Osteocyte (in vitro differentiated cells): ENCODE data around the gene TNFSF9. TPM values are rescaled to one million over a fixed set of nuclear protein-coding genes. Genes with fewer than 3 reads are reported as not detected.

Experiments
- DNase-seq: peaks from one replicate; pipeline ENCODE4 v3.0.0; 2021; ENCODE audit warnings: mixed read lengths; ENCODE audit not compliant: unreplicated experiment; ENCODE audit errors: extremely low spot score
- H3K27ac Mint-ChIP-seq: one replicate; pipeline ENCODE4 v1.8.0; 2021; ENCODE audit warnings: mild to moderate bottlenecking, mixed read lengths; ENCODE audit not compliant: unreplicated experiment
- H3K27me3 Mint-ChIP-seq: one replicate; pipeline ENCODE4 v1.8.0; 2021; ENCODE audit warnings: mixed read lengths; ENCODE audit not compliant: unreplicated experiment
- H3K36me3 Mint-ChIP-seq: one replicate; pipeline ENCODE4 v1.8.0; 2021; ENCODE audit warnings: mixed read lengths; ENCODE audit not compliant: unreplicated experiment
- H3K4me1 Mint-ChIP-seq: one replicate; pipeline ENCODE4 v1.8.0; 2021; ENCODE audit warnings: mixed read lengths; ENCODE audit not compliant: unreplicated experiment
- H3K4me3 Mint-ChIP-seq: one replicate; pipeline ENCODE4 v1.8.0; 2021; ENCODE audit warnings: mild to moderate bottlenecking, moderate library complexity, mixed read lengths; ENCODE audit not compliant: unreplicated experiment
- H3K9me3 Mint-ChIP-seq: one replicate; pipeline ENCODE4 v1.8.0; 2021; ENCODE audit warnings: mixed read lengths; ENCODE audit not compliant: unreplicated experiment
- CTCF ChIP-seq: fragments of 200-600 bp; sonication (generic); IDR thresholded peaks from 2 replicates; pipeline ENCODE4 v1.5.0; 2021; ENCODE audit warnings: antibody characterized with exemption, mild to moderate bottlenecking, moderate library complexity
- total RNA-seq: library from RNA; stranded (reverse); gene quantifications from 2 replicates; pipeline ENCODE4 v1.2.1, GENCODE V29; 2021

Gene TNFSF9
- total RNA-seq, 1 donor from 2014 or later: 1.5 TPM

- Mint-ChIP-seq H3K9me3 (no peaks in the 10 kb centered on the region), H3K27me3 (no peaks in the 10 kb centered on the region), H3K4me3 (no peak overlapping the region), H3K27ac (no peak overlapping the region), H3K36me3 (no peaks in the 10 kb centered on the region), H3K4me1 (no peaks in the 10 kb centered on the region)
- no peak for DNase-seq
- TF ChIP-seq CTCF: no peak
These were observed 46.6 kb upstream of the TNFSF9 start for GRCh38 chr19:6484230-6484629.

- Mint-ChIP-seq H3K36me3 (no peaks in the 10 kb centered on the region), H3K4me3 (no peak overlapping the region), H3K27me3 (no peaks in the 10 kb centered on the region), H3K4me1 (no peaks in the 10 kb centered on the region), H3K27ac (no peak overlapping the region), H3K9me3 (no peaks in the 10 kb centered on the region)
- DNase-seq: no peak
- TF ChIP-seq CTCF: no peak
These were observed 46.0 kb upstream of the TNFSF9 start for GRCh38 chr19:6484831-6485230.

GRCh38 chr19:6489278-6490061 lies 41.4 kb upstream of the TNFSF9 start:
- no peaks in the 10 kb centered on the region for H3K4me1 Mint-ChIP-seq
- peaks cover 5% of the 10 kb centered on the region for H3K9me3 Mint-ChIP-seq
- H3K4me3 Mint-ChIP-seq: no peak overlapping the region
- H3K36me3 Mint-ChIP-seq: no peaks in the 10 kb centered on the region
- H3K27me3 Mint-ChIP-seq: peaks cover 2% of the 10 kb centered on the region
- DNase-seq: no peak
- TF ChIP-seq CTCF: no peak
- H3K27ac Mint-ChIP-seq: no peak overlapping the region

GRCh38 chr19:6490134-6490533 lies 40.7 kb upstream of the TNFSF9 start:
- peaks cover 2% of the 10 kb centered on the region for H3K27me3 Mint-ChIP-seq
- no peak overlapping the region for H3K27ac Mint-ChIP-seq
- H3K4me1 Mint-ChIP-seq: no peaks in the 10 kb centered on the region
- no peak overlapping the region for H3K4me3 Mint-ChIP-seq
- DNase-seq: no peak
- H3K36me3 Mint-ChIP-seq: no peaks in the 10 kb centered on the region
- H3K9me3 Mint-ChIP-seq: peaks cover 5% of the 10 kb centered on the region
- TF ChIP-seq CTCF: no peak

- TF ChIP-seq CTCF: no peak
- H3K36me3 Mint-ChIP-seq: no peaks in the 10 kb centered on the region
- no peaks in the 10 kb centered on the region for H3K4me1 Mint-ChIP-seq
- peaks cover 5% of the 10 kb centered on the region for H3K9me3 Mint-ChIP-seq
- no peak overlapping the region for H3K4me3 Mint-ChIP-seq
- H3K27ac Mint-ChIP-seq: no peak overlapping the region
- no peak for DNase-seq
- peaks cover 2% of the 10 kb centered on the region for H3K27me3 Mint-ChIP-seq
These were observed 38.8 kb upstream of the TNFSF9 start for GRCh38 chr19:6491802-6492592.
